PC-3 (cell line): Measurements from ENCODE around the gene FKBP7. TPM values are rescaled to one million over a fixed set of nuclear protein-coding genes. Genes with fewer than 3 reads are reported as not detected.

ENCODE experiments used
- ATAC-seq: fragments of 200-7000 bp; cut with Tn5 transposase; 2 replicates; pipeline ENCODE4 v1.9.1; 2020; ENCODE audit warnings: mild to moderate bottlenecking, moderate library complexity
- BruUV-seq: library from RNA; stranded (reverse); fragments of 400-500 nt; replicated peaks from 2 replicates; lab custom pipeline; 2021; lab: Mats Ljungman, UMichigan
- CTCF ChIA-PET: fragments of 300-600 bp; sonication (Branson Sonifier 250); formaldehyde crosslinking; loops from one replicate; lab custom pipeline; 2022; ENCODE audit warnings: antibody characterized with exemption; lab: Charles Lee
- POLR2A ChIA-PET: fragments of 300-600 bp; sonication (Branson Sonifier 250); formaldehyde crosslinking; loops from one replicate; lab custom pipeline; 2022; ENCODE audit warnings: antibody characterized with exemption; ENCODE audit not compliant: unreplicated experiment; lab: Charles Lee
- DNase-seq: peaks from one replicate; pipeline ENCODE4 v3.0.0-alpha.2; 2015
- H2AFZ ChIP-seq: fragments of 300-600 bp; sonication (generic); 2 replicates; pipeline ENCODE4 v1.6.0; 2016; ENCODE audit warnings: antibody characterized with exemption, low read length
- H3F3A ChIP-seq: fragments of 300-600 bp; sonication (generic); one replicate; pipeline ENCODE4 v1.6.0; 2017; ENCODE audit warnings: antibody characterized with exemption, low read length, control low read depth, mild to moderate bottlenecking; ENCODE audit not compliant: unreplicated experiment
- H3K27ac ChIP-seq: fragments of 300-600 bp; sonication (generic); 2 replicates; pipeline ENCODE4 v1.5.1; 2016; ENCODE audit warnings: mild to moderate bottlenecking, low read length
- H3K27me3 ChIP-seq: fragments of 300-600 bp; sonication (generic); 2 replicates; pipeline ENCODE4 v1.6.1; 2016; ENCODE audit warnings: low read length, mixed read lengths
- H3K36me3 ChIP-seq: fragments of 300-600 bp; sonication (generic); 2 replicates; pipeline ENCODE4 v1.6.1; 2016; ENCODE audit warnings: low read depth, mixed run types, low read length, mixed read lengths
- H3K4me1 ChIP-seq: fragments of 300-600 bp; sonication (generic); 2 replicates; pipeline ENCODE4 v1.5.1; 2016; ENCODE audit warnings: low read length; ENCODE audit not compliant: insufficient read depth
- H3K4me2 ChIP-seq: fragments of 300-600 bp; sonication (generic); 2 replicates; pipeline ENCODE4 v1.6.0; 2016; ENCODE audit warnings: low read length
- H3K4me3 ChIP-seq: fragments of 300-600 bp; sonication (generic); 2 replicates; pipeline ENCODE4 v1.5.1; 2016; ENCODE audit warnings: mild to moderate bottlenecking, low read length, mixed read lengths
- H3K79me2 ChIP-seq: fragments of 300-600 bp; sonication (generic); 2 replicates; pipeline ENCODE4 v1.6.1; 2017; ENCODE audit warnings: low read length, mixed read lengths
- H3K9ac ChIP-seq: fragments of 300-600 bp; sonication (generic); 2 replicates; pipeline ENCODE4 v1.6.0; 2016; ENCODE audit warnings: mild to moderate bottlenecking, low read length
- H3K9me2 ChIP-seq: fragments of 300-600 bp; sonication (generic); replicated peaks from 2 replicates; pipeline ENCODE4 v1.6.1; 2016; ENCODE audit warnings: mixed run types, low read length, mixed read lengths
- H3K9me3 ChIP-seq: fragments of 300-600 bp; sonication (generic); 2 replicates; pipeline ENCODE4 v1.6.1; 2016; ENCODE audit warnings: low read length, mixed read lengths
- H4K20me1 ChIP-seq: fragments of 300-600 bp; sonication (generic); 2 replicates; pipeline ENCODE4 v1.6.1; 2016; ENCODE audit warnings: low read length, mixed read lengths
- CTCF ChIP-seq: fragments of 300-600 bp; sonication (generic); conservative IDR thresholded peaks from 2 replicates; pipeline ENCODE4 v1.5.1; 2017; ENCODE audit warnings: antibody characterized with exemption, low read depth, mild to moderate bottlenecking, low read length
- EZH2 ChIP-seq: fragments of 300-600 bp; sonication (generic); IDR thresholded peaks from one replicate; pipeline ENCODE4 v1.6.1; 2017; ENCODE audit warnings: antibody characterized with exemption, mild to moderate bottlenecking, low read length; ENCODE audit not compliant: unreplicated experiment
- EZH2phosphoT487 ChIP-seq: fragments of 300-600 bp; sonication (generic); IDR thresholded peaks from 2 replicates; pipeline ENCODE4 v1.6.1; 2018; ENCODE audit warnings: mild to moderate bottlenecking, antibody characterized with exemption, low read length, borderline replicate concordance
- intact Hi-C: fragments of 100-400 bp; cut with micrococcal nuclease; formaldehyde crosslinking; loops from 2 replicates; pipeline ENCODE4 v1.9.0; 2023
- total RNA-seq: library from RNA; depleted of rRNA; stranded (reverse); fragments of >200 nt; gene quantifications from 2 replicates; pipeline ENCODE4 v1.2.3, GENCODE V29; 2014

The FKBP7 gene
- total RNA-seq, 1 experiment from 2014 or later = 4.2 TPM

- Histone ChIP-seq H3K4me3 (no peak overlapping the region), H4K20me1 (no peaks in the 10 kb centered on the region), H3K36me3 (peaks cover 53% of the 10 kb centered on the region), H3K27me3 (no peaks in the 10 kb centered on the region), H3K4me2 (no peak overlapping the region), H3K9ac (no peak overlapping the region), H3K9me3 (no peaks in the 10 kb centered on the region), H3K27ac (no peak overlapping the region), H2AFZ (no peak overlapping the region), H3K4me1 (no peaks in the 10 kb centered on the region), H3F3A (no peaks in the 10 kb centered on the region), H3K9me2 (no peaks in the 10 kb centered on the region), H3K79me2 (no peaks in the 10 kb centered on the region)
- TF ChIP-seq CTCF (no peak), EZH2 (no peak), EZH2phosphoT487 (no peak)
- no TSS peak for BruUV-seq
- POLR2A ChIA-PET = interaction anchor here (0.5 kb wide), 1 partner anchor 16 kb away, joined by 3 read pairs; no protein-coding TSS in a partner anchor
- no peak for DNase-seq
- no peak for ATAC-seq
- CTCF ChIA-PET = interaction anchor here (0.7 kb wide), 1 partner anchor 775 kb away, joined by 4 read pairs; no protein-coding TSS in a partner anchor
- intact Hi-C loops = no loop called here
Measured at GRCh38 chr2:178498137-178498536, 19.7 kb upstream of the FKBP7 start.

GRCh38 chr2:178496049-178496448 lies 17.6 kb upstream of the FKBP7 start:
- Histone ChIP-seq H3K4me2 (no peak overlapping the region), H4K20me1 (no peaks in the 10 kb centered on the region), H3K4me3 (no peak overlapping the region), H2AFZ (no peak overlapping the region), H3K27ac (no peak overlapping the region), H3K36me3 (peaks cover 50% of the 10 kb centered on the region), H3K79me2 (no peaks in the 10 kb centered on the region), H3K4me1 (no peaks in the 10 kb centered on the region), H3K27me3 (no peaks in the 10 kb centered on the region), H3F3A (no peaks in the 10 kb centered on the region), H3K9me2 (no peaks in the 10 kb centered on the region), H3K9me3 (no peaks in the 10 kb centered on the region), H3K9ac (no peak overlapping the region)
- CTCF ChIA-PET = no interaction called here
- intact Hi-C loops = no loop called here
- POLR2A ChIA-PET = no interaction called here
- ATAC-seq = no peak
- no peak for DNase-seq
- no TSS peak for BruUV-seq
- no peak for TF ChIP-seq CTCF
- no peak for TF ChIP-seq EZH2phosphoT487
- TF ChIP-seq EZH2 = no peak

DNA sequence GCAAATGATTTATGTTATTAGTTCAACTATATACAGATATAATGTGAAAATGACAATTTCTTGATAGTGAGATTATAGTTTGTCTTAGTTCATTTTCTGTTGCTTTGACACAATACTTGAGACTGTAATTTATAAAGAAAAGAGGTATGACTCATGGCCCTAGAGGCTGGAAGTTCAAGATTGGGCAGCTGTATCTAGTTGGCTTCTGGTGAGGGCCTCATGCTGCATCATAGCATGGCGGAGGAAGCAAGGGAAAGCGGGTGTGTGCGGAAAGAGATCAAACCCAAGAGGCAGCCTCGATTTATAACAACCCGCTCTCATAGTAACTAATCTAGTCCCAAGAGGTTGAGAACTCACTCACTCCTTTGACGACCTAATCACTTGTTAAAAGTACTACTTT lies 13.2 kb upstream of the FKBP7 start:
- Histone ChIP-seq H4K20me1 (no peaks in the 10 kb centered on the region), H3K4me1 (no peaks in the 10 kb centered on the region), H3K4me3 (no peak overlapping the region), H3K27me3 (no peaks in the 10 kb centered on the region), H2AFZ (no peak overlapping the region), H3K9me2 (no peaks in the 10 kb centered on the region), H3K9ac (no peak overlapping the region), H3K9me3 (no peaks in the 10 kb centered on the region), H3K79me2 (peaks cover 3% of the 10 kb centered on the region), H3K4me2 (no peak overlapping the region), H3K36me3 (peaks cover 33% of the 10 kb centered on the region; the same call in 1 of the 2 replicates), H3F3A (no peaks in the 10 kb centered on the region), H3K27ac (no peak overlapping the region)
- no peak for TF ChIP-seq EZH2phosphoT487
- TF ChIP-seq CTCF = no peak
- TF ChIP-seq EZH2 = no peak
- intact Hi-C loops = no loop called here
- ChIA-PET CTCF (no interaction called here), POLR2A (no interaction called here)
- no TSS peak for BruUV-seq
- ATAC-seq = no peak
- no peak for DNase-seq
